Astrocyte (in vitro differentiated cells and primary cell): ENCODE results near the gene RPA4. TPM values are rescaled to one million over a fixed set of nuclear protein-coding genes. Genes with fewer than 3 reads are reported as not detected.
"Not testable (repeated sequence)": the region's sequence is repeated elsewhere in the genome, so short reads cannot be mapped to it uniquely, and the experiment has no call there.

ENCODE experiments used
- DNase-seq: peaks from one replicate; pipeline ENCODE4 v3.0.0-alpha.2; 2010; ENCODE audit warnings: low read depth
- FAIRE-seq: peaks from 2 replicates; lab custom pipeline; 2011; peaks lifted over from hg19 to GRCh38; lab: Jason Lieb, UNC
- H2AFZ ChIP-seq: 2 replicates; pipeline ENCODE4 v1.6.0; 2012; ENCODE audit warnings: low read depth, low read length, inconsistent platforms
- H3K27ac ChIP-seq: 2 replicates; pipeline ENCODE4 v1.5.1; 2011; ENCODE audit warnings: low read depth, low read length, inconsistent platforms
- H3K27me3 ChIP-seq: 2 replicates; pipeline ENCODE4 v1.6.0; 2011; ENCODE audit warnings: low read length, inconsistent platforms; ENCODE audit not compliant: insufficient read depth
- H3K36me3 ChIP-seq: 2 replicates; pipeline ENCODE4 v1.5.1; 2011; ENCODE audit warnings: low read length, inconsistent platforms; ENCODE audit not compliant: insufficient read depth
- H3K4me1 ChIP-seq: 2 replicates; pipeline ENCODE4 v1.5.1; 2011; ENCODE audit warnings: low read length, inconsistent platforms; ENCODE audit not compliant: insufficient read depth
- H3K4me2 ChIP-seq: 2 replicates; pipeline ENCODE4 v1.6.0; 2012; ENCODE audit warnings: low read length, inconsistent platforms
- H3K4me3 ChIP-seq: 2 replicates; pipeline ENCODE4 v1.5.1; 2011; ENCODE audit warnings: low read depth, mild to moderate bottlenecking, low read length, inconsistent platforms; ENCODE audit not compliant: insufficient read depth
- H3K79me2 ChIP-seq: 2 replicates; pipeline ENCODE4 v1.6.0; 2012; ENCODE audit warnings: mild to moderate bottlenecking, low read length, inconsistent platforms; ENCODE audit not compliant: insufficient read depth
- H3K9ac ChIP-seq: 2 replicates; pipeline ENCODE4 v1.6.0; 2012; ENCODE audit warnings: mild to moderate bottlenecking, low read length, inconsistent platforms
- H3K9me3 ChIP-seq: 2 replicates; pipeline ENCODE4 v1.5.1; 2012; ENCODE audit warnings: low read depth, mild to moderate bottlenecking, low read length, inconsistent platforms; ENCODE audit not compliant: insufficient read depth
- H4K20me1 ChIP-seq: 2 replicates; pipeline ENCODE4 v1.6.0; 2012; ENCODE audit warnings: low read length, inconsistent platforms; ENCODE audit not compliant: insufficient read depth
- H3K27ac Mint-ChIP-seq: one replicate; pipeline ENCODE4 v1.8.0; 2021; ENCODE audit warnings: mild to moderate bottlenecking, mixed read lengths; ENCODE audit not compliant: unreplicated experiment
- H3K27me3 Mint-ChIP-seq: one replicate; pipeline ENCODE4 v1.8.0; 2021; ENCODE audit warnings: low read depth, mixed read lengths; ENCODE audit not compliant: unreplicated experiment
- H3K36me3 Mint-ChIP-seq: one replicate; pipeline ENCODE4 v1.8.0; 2021; ENCODE audit warnings: low read depth, mixed read lengths; ENCODE audit not compliant: unreplicated experiment
- H3K4me1 Mint-ChIP-seq: one replicate; pipeline ENCODE4 v1.8.0; 2021; ENCODE audit warnings: low read depth, mixed read lengths; ENCODE audit not compliant: unreplicated experiment
- H3K4me3 Mint-ChIP-seq: one replicate; pipeline ENCODE4 v1.8.0; 2021; ENCODE audit warnings: mild to moderate bottlenecking, moderate library complexity, mixed read lengths; ENCODE audit not compliant: unreplicated experiment
- H3K9me3 Mint-ChIP-seq: one replicate; pipeline ENCODE4 v1.8.0; 2021; ENCODE audit warnings: mild to moderate bottlenecking, mixed read lengths; ENCODE audit not compliant: unreplicated experiment
- CTCF ChIP-seq: IDR thresholded peaks from 2 replicates; pipeline ENCODE4 v1.5.1; 2011; ENCODE audit warnings: low read depth, mild to moderate bottlenecking, inconsistent platforms, low read length, moderate library complexity; ENCODE audit not compliant: insufficient read depth
- EZH2 ChIP-seq: IDR thresholded peaks from 2 replicates; pipeline ENCODE4 v1.6.1; 2012; ENCODE audit warnings: mild to moderate bottlenecking, low read length, inconsistent platforms; ENCODE audit not compliant: insufficient read depth
- total RNA-seq: library from RNA; stranded (reverse); gene quantifications from 2 replicates; pipeline ENCODE4 v1.2.1, GENCODE V29; 2021

The RPA4 gene
- total RNA-seq, 1 donor from 2014 or later: 0.82 TPM

- Histone ChIP-seq H3K27ac (no peak overlapping the region), H3K79me2 (no peaks in the 10 kb centered on the region), H4K20me1 (no peaks in the 10 kb centered on the region), H2AFZ (no peak overlapping the region), H3K9ac (no peak overlapping the region), H3K4me2 (no peak overlapping the region), H3K4me3 (no peak overlapping the region), H3K4me1 (no peaks in the 10 kb centered on the region), H3K36me3 (no peaks in the 10 kb centered on the region), H3K27me3 (no peaks in the 10 kb centered on the region), H3K9me3 (no peaks in the 10 kb centered on the region)
- Mint-ChIP-seq H3K27ac (no peak overlapping the region), H3K4me1 (no peaks in the 10 kb centered on the region), H3K9me3 (no peaks in the 10 kb centered on the region), H3K4me3 (no peak overlapping the region), H3K27me3 (no peaks in the 10 kb centered on the region), H3K36me3 (no peaks in the 10 kb centered on the region)
- TF ChIP-seq EZH2 (no peak), CTCF (no peak)
- DNase-seq (no peak), FAIRE-seq (no peak)
Measured at GRCh38 chrX:96846841-96847240, 36.9 kb upstream of the RPA4 start.

GRCh38 chrX:96859422-96859821 lies 24.3 kb upstream of the RPA4 start:
- H3K4me2 ChIP-seq, H3K27ac Mint-ChIP-seq, H3K4me3 Mint-ChIP-seq, H2AFZ ChIP-seq, H3K9me3 ChIP-seq, H3K9ac ChIP-seq, DNase-seq, H3K27me3 Mint-ChIP-seq, H3K4me3 ChIP-seq, H3K36me3 Mint-ChIP-seq, H3K36me3 ChIP-seq, H4K20me1 ChIP-seq, H3K27ac ChIP-seq, H3K27me3 ChIP-seq, H3K4me1 Mint-ChIP-seq, H3K79me2 ChIP-seq, H3K9me3 Mint-ChIP-seq, FAIRE-seq, H3K4me1 ChIP-seq: not testable (repeated sequence)

DNA sequence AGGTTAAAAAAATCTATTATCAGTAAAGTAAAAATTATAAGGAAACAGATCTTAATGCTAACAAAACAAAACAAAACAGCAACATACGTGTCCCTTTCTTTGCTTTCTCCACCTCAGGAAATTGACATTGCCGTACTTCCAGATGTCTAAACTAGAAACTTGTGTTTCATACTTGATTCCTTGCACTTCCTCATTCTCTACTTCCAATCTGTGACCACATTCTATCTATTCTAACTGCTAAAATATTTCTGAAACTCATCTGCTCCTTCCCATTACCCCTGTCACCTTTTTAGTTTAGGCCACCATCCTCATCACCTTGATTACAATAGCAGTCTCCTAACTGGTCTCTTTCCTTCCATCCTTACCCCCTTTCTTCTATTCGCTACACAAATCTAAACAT lies 22.5 kb upstream of the RPA4 start:
- Histone ChIP-seq H3K4me1 (no peaks in the 10 kb centered on the region), H3K27ac (no peak overlapping the region), H3K9me3 (no peaks in the 10 kb centered on the region), H4K20me1 (no peaks in the 10 kb centered on the region), H3K27me3 (no peaks in the 10 kb centered on the region), H3K4me3 (no peak overlapping the region), H3K36me3 (no peaks in the 10 kb centered on the region), H3K4me2 (no peak overlapping the region), H3K79me2 (no peaks in the 10 kb centered on the region), H2AFZ (no peak overlapping the region), H3K9ac (no peak overlapping the region)
- Mint-ChIP-seq H3K27ac (no peak overlapping the region), H3K4me3 (no peak overlapping the region), H3K36me3 (no peaks in the 10 kb centered on the region), H3K9me3 (no peaks in the 10 kb centered on the region), H3K4me1 (no peaks in the 10 kb centered on the region), H3K27me3 (no peaks in the 10 kb centered on the region)
- DNase-seq: no peak
- FAIRE-seq: peak; percentile 84
- TF ChIP-seq CTCF (no peak), EZH2 (no peak)
